Measurements from ENCODE around the gene AQP1.

AQP1 gene

DNA sequence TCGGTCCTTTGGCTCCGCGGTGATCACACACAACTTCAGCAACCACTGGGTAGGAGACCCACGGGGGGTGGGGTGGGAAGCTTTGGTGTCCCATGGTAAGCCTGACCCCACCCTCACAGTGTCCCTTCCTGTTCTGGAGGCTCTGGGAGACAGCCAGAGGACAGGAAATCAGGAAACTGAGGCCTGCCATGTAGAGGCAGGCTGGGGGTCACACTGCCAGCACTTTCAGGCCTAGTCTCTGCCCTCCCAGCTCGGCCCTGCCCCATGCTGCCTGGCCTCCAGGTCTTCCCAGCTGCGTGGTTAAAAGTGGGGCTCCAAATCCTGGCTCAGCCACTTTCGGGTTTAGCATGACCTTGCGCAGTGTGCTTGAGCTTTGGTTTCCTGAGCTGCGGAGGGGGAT, 10.9 kb downstream of the AQP1 start:
- FAIRE-seq, result no peak

DNA sequence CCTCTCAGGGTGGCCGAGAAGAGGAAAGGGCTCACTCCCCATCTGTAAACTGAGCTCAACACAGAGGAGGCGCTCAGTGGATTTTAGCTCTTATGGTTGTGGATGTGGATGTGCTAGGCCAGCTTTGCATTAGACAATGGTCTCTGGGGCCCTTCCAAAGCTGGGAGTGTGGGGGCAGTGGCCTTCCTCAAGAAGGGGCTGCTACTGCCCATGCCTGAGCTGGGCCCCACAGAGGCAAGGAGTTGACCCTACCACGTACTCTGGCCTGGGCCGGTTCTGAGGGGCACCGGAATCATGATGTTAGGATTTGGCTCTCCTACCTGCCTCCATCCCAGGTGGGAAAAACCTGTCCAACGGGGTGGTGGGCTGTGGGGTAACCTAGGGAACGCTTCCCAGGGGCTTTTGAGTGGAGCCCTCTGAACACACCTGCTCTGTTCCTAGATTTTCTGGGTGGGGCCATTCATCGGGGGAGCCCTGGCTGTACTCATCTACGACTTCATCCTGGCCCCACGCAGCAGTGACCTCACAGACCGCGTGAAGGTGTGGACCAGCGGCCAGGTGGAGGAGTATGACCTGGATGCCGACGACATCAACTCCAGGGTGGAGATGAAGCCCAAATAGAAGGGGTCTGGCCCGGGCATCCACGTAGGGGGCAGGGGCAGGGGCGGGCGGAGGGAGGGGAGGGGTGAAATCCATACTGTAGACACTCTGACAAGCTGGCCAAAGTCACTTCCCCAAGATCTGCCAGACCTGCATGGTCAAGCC, 11.5 kb downstream of the AQP1 start:
- FAIRE-seq, result no peak

DNA sequence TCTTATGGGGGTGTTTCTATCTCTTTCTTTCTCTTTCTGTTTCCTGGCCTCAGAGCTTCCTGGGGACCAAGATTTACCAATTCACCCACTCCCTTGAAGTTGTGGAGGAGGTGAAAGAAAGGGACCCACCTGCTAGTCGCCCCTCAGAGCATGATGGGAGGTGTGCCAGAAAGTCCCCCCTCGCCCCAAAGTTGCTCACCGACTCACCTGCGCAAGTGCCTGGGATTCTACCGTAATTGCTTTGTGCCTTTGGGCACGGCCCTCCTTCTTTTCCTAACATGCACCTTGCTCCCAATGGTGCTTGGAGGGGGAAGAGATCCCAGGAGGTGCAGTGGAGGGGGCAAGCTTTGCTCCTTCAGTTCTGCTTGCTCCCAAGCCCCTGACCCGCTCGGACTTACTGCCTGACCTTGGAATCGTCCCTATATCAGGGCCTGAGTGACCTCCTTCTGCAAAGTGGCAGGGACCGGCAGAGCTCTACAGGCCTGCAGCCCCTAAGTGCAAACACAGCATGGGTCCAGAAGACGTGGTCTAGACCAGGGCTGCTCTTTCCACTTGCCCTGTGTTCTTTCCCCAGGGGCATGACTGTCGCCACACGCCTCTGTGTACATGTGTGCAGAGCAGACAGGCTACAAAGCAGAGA, 12.2 kb downstream of the AQP1 start:
- no peak for FAIRE-seq

DNA sequence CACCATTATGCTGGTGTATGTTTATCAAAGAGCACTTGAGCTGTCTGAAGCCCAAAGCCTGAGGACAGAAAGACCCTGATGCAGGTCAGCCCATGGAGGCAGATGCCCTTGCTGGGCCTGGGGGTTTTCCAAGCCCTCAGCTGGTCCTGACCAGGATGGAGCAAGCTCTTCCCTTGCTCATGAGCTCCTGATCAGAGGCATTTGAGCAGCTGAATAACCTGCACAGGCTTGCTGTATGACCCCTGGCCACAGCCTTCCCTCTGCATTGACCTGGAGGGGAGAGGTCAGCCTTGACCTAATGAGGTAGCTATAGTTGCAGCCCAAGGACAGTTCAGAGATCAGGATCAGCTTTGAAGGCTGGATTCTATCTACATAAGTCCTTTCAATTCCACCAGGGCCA, 13.0 kb downstream of the AQP1 start:
- FAIRE-seq, result no peak

DNA sequence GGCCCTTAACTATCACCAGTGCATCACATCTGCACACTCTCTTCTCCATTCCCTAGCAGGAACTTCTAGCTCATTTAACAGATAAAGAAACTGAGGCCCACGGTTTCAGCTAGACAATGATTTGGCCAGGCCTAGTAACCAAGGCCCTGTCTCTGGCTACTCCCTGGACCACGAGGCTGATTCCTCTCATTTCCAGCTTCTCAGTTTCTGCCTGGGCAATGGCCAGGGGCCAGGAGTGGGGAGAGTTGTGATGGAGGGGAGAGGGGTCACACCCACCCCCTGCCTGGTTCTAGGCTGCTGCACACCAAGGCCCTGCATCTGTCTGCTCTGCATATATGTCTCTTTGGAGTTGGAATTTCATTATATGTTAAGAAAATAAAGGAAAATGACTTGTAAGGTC, 13.5 kb downstream of the AQP1 start:
- no peak for FAIRE-seq

DNA sequence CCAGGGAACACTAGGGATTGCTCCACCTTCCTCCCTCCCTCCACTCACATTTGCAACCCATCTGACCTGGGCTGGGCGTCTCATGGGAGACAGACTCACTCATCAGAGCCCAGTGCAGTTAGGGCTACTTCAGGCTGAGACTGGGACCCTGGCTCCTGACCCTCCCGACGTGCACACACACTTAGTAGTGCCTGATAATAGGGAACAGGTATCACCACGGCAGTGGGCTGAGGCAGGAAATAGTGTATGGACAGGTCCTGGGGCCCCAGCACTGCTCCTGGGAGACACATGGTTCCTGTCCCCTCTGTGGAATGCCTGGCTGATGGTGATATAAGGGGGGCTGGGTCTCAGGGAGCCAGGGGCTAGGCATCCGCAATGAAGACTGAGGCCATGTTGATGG, 14.3 kb downstream of the AQP1 start:
- no peak for FAIRE-seq

DNA sequence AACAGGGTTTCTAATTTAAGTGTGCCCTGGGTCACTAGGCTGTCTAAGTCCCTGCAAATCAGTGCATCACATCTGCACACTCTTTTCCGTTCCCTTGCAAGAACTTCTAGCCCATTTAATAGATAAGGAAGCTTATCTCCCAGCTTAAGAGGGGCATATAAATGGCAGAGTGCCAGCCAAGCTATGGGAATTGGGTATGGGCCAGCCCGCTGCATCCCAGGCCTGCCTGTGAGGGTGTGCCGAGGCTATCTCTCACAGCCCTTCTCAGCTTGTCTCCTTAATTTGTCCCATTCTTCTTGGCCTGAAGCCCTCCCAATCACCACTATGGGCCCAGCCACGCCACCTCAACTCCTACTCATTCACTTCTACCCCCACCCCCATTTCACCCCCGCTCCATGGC, 14.7 kb downstream of the AQP1 start:
- no peak for FAIRE-seq

DNA sequence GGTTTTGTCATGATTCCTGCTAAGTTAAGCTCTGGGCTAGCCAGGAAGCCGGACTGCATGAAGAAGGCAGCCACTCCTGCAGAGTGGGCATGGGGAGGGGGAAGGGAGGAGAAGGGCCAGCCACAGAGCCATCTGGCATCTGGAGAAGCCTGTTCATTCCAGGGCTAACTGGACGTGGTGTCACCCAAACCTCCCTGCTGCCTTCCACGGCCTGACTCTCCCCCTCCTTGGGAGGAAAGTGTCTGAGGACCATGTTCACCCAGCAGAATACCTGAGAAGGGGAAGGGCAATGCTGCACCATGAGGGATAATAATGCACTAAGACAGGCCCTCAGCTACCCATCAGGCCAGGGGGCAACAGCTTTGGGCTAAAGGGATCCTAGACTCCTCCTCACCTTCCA, 15.4 kb downstream of the AQP1 start:
- no peak for FAIRE-seq

DNA sequence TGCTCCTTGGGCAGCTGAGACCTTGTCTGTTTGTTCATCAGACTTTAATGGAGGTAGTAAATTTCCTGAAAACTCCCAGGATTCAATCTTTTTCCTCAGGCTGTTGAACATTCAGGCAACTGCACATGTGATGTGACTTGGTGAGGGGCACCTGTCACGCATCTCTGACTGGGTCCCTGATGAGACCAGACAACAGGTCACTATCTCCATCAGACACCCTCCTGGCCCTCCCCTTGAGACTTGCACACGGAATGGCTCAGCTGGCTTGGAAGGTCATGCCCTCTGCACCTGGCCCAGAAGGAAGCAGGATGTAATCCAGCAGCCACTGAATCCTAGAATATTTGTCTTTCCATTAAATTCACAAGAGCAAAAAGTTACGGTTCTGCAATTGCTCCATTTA, 15.9 kb downstream of the AQP1 start:
- FAIRE-seq, result no peak

DNA sequence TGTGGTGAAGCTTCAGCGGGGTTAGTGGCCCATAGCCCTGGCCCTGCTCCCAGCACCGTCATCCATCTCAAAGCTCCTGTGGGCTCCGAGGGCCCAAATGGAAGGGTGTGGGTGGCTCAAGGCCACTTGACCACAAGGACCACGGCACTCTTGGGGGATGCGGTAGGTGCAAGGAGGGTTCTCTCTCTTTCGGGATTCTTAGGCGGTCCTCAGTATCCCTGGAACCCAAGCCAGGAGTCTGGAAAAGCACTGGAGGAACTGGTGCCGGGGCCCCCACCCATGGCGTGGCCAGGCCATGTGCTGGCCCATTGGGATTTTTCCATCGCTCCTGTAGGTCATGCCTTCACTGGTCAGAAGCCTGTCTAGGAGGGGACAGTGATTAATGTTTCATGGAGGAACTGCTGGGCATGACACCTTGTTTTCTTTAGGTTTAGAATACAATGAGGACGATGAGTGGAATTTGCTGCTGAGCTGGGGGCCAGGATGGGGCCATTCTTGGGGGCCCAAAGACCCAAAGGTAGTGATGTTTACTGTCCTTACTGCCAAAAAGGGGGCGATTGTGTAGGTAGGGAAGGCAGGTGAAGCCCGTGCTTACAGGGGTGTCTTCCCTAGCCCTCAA, 16.7 kb downstream of the AQP1 start:
- FAIRE-seq, result no peak

DNA sequence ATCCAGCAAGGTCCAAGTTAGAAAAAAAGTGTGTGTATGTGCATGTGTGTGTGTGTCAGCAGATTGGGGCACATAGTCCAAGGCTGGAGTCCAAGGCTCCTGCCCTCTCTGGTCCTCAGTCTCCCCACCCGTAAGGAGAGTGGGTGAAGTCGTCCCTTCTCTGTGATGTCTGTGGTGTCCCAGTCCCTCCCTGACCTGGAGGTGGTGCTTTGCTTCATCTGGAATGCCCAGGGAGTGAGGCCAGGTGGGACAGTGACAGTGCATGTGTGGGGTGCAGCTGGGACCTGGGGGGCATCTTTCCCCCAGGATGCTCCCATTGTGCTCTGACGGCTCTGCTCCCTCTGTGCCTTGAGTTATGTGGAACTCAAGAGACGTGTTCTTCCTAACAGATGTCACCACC, 18.0 kb downstream of the AQP1 start:
- FAIRE-seq, result no peak

DNA sequence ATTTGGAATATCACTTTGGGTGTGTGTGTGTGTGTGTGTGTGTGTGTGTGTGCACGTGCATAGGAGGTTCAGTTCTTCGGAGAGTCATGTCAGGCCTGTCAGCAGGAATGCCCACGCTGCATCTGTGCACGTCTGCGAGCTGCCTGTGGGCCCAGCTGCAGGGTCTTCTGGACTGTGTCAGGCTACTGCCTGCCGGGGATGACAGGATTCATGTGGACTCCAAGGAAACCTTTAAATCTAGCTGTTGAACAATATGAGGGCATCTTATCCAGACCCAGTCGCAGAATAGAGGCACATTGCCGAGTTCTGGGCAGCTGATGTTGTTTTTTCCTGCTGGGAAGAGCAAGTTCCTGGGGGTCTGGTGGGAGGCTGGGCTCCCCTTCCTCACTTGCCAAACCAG, 19.0 kb downstream of the AQP1 start:
- FAIRE-seq, result no peak

DNA sequence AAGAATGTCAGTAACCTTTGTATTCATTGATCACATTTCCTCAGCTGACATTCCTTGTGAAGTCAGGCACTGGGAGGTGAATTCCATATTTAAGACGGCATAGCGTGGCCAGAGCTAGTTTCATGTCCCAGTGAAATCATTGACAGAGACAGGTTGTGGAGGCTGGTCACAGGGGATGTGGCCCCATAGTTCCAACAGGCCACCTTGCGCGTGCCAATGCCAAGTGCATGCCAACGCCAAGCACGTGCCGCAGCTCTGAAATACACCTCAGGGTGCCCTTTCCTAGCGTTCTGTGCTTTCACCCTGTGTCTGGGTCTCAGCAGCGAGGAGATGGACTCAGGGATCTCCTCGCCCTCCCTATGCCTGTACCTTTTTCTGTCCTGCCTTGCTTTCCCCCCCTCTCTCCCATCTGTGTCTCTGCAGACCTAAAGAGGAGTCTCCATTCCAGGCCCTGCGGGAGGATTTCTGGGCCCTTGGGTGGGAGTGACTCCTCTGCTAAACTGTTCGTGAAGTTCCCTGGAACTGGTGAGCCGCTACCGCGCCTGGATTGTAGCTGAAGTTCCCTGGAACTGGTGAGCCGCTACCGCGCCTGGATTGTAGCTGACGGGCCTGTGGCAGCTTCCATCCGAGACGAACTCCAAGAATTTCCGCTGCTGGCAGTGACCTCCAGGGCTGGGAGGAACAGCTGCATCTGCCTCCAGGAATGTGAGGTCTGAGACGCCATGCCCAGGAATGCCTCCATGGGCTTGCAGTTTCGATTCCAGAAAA, 19.7 kb downstream of the AQP1 start:
- FAIRE-seq, result no peak

DNA sequence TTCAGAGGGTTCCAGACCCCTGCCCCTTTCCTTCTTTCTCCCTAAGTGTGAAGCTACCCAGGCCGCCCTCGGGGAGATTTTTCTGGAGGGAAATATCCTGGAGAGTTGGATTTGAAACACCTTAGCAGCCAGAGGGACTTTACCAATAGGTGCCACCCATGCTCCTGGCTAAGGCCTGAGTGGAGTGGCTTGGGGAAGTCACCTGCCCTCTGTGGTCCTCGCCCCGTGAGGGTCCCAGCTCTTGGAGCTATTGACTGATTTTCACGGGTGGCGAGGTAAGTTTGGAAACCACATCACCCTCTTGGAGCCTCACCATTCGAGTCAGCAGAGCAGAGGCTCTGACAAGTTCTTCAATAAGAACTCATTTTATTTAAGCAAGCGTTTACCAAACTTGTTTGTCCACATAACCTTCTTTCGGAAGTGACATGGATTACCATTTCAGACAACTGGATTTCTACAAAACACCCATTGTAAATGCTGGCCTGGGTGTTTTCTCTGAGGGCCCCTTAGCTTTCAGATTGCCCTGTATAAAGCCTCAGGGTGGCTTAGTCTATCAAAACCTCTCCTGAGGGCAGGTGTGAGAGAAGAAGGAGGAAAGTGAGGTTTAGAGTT, 20.4 kb downstream of the AQP1 start:
- no peak for FAIRE-seq

DNA sequence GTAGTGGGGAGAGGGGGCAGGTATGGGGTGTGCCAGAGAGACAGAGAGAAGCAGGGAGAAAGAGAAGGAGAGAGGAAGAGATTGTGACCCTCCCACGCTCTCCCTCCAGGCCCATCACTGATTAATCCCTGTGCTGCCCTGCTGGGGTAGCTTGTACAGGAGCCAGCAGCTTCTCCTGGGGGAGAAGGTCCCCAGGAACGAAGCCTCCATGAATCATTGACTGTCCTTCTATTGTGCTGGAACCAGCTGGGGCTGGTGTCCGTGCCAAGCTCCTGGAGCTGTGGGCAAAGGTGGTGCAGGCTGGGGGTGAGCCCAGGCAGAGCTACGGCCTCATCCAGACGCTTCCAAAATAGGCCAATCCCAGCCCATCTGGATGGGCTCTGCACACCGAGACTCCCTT, 20.9 kb downstream of the AQP1 start:
- FAIRE-seq, result no peak

DNA sequence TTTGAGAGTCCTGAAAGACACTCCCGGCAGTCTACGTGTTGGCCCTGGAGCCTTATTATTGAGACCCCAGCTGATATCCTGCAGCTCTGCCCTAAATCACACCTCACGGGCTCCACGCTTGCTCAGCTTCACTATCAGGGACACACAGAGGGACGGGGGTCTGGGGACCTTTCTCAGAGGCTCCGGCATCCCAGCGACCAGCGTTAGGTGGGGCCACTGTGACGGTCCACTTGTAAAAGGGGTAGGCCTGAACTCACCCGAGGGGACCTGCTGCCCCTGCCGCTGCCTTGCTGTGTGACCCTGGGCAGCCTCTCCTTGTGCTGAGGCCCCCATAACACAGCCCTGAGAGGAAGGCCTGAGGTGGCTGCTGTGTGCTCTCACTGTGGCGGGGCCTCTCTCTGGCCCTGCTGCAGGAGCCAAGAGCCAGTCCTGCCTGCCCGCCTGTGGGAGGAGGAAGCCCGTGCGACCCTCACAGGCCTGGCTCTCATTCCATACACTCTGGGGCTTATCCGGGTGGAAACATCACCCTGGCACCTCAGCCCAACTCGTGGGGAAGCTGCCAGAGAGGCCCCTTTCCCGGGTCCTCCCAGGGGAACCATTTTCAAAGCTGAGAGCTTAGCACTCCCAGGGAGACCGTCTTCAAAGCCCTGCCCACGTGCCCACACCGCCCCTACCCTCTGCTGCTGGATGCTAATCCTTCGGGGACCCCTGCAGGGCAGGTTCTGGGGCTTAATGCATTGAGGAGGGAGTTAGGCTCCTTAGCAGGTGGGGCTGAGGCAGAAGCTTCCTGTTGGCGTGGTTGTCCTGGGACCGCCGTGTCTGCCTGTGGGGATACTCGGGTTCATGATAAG, 21.7 kb downstream of the AQP1 start:
- no peak for FAIRE-seq

DNA sequence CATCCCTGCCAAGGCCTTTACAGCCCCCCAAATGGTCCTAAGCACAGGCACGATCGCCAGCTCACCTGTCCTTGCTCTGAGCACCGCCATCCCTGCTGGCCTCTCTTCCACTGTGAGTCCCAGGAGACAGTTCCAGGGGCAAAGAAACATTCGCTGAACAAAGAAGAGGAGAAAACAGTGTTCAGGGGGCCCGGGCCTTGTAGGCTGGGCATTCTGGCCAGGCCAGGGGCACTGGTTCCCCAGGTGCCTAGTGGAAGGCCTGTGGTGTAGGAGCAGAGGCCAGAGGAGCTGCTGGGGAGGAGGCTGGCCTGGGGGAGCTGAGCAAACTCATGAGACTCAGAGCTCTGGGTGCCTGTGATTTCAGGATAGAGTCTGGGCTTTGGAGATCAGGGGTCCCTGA, 22.6 kb downstream of the AQP1 start:
- FAIRE-seq, result no peak

DNA sequence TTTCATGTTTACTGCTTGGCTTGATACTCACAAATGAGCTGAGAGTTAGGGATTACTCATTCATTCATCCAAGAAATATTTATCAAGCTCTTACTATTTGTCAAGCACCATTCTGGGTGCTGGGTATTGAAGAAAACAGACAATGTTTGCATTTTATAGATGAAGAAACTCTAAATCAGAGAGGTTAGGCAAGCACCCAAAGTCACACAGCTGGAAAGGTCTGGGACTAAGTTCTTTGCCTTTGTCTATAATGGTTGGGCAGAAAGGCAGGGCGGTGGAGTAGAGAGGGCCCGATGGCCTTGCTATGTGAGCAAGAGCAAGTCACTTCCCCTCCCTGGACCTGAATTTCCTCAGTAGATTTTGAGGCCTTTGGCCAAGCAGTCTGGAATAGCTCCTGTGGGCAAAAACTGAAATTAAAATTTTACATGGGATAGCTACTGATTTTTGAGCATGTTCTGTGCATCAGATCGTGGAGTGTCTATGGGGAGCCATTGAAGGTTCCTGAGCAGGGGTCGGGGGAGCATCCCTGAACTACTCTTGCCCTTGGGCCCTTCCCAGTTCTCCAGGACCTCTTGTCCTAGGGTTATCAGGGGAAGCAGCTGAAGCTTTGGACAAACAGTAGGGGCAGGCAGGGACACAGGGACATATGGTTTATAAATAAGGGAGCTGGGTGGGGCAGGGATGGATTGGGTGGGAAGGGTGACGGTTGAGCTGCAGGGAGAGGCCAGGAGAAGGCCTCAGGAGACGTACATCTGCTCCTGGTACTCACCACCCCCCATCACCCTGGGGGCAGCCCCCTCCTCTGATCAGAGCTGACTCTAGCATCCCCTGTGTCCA, 23.3 kb downstream of the AQP1 start:
- FAIRE-seq, result no peak

DNA sequence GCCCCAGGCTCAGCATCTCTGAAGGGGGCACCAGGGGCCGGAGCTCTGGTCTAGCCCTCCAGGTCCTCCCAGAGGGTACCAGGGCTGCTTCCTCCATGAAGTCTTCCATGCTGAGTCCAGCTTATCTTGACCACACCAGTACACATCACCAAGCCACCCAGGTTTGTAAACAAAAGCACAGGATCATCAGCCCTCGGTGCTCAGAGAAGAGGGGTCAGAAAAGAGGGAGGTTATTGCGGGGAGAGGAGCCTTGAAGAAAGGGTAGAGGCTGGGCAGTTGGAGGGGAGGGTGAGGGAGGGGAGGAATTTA, 23.9 kb downstream of the AQP1 start:
- no peak for FAIRE-seq

DNA sequence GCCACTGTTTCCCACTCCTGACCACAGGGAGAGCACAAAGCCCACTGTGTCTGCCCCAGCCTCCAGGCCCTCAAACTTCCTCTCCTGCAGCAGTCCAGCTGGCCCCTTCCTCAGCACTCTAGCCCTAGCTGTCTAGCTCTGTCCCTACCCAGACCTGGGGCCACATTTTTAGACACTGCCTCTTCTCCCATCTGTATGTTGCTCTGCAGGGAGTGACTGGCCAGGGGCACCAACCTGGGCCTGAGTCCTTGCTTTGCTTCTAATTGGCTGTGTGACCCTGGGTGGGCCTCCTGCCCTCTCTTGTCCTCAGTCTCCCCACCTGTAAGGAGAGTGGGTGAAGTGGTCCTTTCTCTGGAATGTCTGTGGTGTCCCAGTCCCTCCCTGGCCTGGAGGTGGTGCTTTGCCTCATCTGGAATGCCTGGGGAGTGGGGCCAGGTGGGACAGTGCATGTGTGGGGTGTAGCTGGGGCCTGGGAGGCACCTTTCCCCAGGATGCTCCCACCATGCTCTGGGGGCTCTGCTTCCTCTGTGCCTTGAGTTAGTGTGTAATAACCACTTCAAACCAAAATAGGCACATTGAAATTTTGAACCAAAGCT, 25.1 kb downstream of the AQP1 start:
- no peak for FAIRE-seq

DNA sequence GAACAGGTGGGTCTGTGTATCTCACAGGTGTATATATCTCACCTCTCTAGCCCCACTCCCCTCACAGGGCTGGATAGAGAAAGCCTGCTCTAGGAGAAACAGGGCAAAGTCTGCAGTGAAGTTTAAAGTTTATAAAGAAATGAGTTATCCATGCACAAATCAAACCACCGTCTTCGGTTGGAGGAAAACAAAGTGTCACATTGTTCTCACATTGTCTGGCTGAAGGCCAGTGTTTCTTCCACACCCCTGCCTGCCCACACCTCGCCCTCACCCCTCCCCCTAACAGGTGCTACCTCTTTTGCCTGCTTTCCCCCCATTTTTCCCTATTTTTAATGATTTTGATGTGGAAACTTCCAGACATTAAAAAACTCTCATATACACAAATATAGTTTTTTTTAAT, 25.8 kb downstream of the AQP1 start:
- no peak for FAIRE-seq

Measured in A204.1 (cell line).